HG02970 (cell line): Measurements from ENCODE around the gene LY6G5B.

ENCODE experiments used
- ATAC-seq: cut with Tn5 transposase; IDR thresholded peaks from one replicate; pipeline ENCODE4 v1.9.1; 2021; ENCODE audit warnings: mild to moderate bottlenecking, moderate library complexity, moderate number of reproducible peaks; ENCODE audit not compliant: unreplicated experiment, low FRiP score

Gene LY6G5B

DNA sequence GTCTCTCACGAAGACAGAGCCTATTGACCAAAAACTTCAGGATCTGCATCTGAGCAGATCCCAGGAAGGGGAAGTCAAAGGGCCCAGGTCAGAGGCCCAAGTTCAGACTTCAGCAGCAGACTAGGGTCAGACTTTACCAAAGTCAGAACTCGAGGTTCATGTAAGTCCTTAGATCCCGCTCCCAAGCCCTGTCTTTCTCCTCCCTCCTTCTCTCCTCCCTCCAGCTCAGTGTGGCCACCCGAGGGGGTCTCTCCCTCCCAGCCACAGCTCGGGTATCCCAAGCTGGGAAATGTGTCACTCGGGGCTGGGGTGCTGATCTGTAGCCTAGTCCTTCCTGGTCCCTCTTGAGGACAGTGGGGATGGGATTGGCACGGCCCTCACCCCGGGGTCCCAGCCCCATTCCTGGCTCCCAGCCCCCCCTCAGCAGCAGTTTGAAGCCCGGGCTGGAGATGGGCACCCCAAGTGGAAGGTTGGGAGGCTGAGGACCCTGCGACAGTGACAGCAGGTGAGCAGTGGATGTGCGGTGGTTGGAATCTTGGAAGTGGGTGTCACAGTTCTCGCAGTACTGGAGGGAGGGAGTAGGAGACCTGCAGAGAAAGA is 7.6 kb upstream of the LY6G5B start:
- no peak for ATAC-seq

DNA sequence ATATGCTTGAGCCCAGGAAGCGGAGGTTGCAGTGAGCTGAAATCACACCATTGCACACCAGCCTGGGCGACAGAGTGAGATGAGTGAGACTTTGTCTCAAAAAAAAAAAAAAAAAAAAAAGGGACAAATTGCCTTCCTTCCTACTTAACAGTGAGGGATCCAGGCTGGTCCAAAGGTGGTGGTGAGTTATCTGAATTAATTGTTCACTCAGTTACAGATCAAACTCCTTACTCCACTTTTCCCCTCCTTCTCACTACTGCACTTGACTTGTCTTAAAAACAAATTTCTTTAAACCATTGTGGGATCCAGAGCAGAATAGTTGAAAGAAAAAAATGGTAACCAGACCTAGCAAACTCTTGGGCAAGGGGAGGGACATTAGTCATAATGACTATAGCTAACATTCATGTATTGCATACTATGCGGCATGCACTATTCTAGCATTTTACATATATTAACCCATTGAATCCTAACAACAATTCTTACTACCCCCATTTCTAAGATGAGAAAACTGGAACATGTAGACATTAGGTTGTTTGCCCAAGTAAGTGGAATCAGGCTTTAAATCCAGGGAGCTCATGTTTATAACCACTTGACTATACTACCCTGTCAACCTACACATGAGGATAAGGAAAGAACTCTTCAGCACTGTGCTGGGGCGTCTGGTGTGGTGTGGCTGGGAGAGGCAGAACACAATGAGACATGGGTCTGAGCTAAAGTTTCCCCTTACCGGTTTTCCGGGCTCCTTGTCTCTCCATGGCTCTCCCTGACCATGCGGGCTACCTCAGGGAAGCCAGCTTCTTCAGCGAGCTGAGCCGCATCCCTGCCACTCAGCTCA is 6.4 kb upstream of the LY6G5B start:
- ATAC-seq = no peak

DNA sequence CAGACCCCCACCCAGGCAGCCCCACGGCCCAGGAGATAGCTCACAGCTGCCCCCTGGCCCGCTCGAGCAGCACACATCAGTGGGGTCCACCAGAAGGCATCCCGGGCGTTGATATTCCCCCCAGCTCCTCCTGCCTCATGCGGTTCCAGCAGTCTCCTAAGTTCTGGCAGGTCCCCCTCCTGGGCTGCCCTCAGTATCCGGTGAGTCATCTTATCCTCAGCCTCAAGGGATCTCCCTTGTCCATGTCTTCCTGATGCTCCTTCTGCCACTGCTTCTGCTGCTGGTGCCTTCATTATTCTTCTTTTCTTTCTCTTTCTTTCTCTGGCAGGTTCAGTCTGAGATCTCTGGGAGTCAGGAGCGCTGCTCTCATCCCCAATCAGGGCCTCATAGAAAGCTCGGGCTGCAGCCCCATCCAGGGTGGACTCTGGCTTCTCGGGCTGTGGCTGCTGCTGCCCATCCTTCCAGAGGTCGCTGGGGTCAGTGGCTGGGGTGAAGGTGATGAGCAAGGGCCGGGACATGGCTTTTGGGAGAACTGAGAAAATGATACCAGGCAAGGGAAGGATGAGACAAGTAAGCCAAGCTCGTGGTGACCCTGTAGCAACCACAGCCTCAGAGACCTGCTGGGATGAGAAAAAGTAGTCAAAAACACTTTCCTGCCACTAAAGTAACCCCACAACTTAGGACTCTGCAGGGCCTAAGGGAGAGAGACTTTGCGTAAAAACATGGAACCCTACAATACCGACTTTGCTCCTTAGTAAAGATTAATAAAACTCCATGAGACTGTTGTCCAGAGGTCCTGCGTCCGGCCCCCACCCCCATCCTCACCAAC is 5.6 kb upstream of the LY6G5B start:
- ATAC-seq = no peak

DNA sequence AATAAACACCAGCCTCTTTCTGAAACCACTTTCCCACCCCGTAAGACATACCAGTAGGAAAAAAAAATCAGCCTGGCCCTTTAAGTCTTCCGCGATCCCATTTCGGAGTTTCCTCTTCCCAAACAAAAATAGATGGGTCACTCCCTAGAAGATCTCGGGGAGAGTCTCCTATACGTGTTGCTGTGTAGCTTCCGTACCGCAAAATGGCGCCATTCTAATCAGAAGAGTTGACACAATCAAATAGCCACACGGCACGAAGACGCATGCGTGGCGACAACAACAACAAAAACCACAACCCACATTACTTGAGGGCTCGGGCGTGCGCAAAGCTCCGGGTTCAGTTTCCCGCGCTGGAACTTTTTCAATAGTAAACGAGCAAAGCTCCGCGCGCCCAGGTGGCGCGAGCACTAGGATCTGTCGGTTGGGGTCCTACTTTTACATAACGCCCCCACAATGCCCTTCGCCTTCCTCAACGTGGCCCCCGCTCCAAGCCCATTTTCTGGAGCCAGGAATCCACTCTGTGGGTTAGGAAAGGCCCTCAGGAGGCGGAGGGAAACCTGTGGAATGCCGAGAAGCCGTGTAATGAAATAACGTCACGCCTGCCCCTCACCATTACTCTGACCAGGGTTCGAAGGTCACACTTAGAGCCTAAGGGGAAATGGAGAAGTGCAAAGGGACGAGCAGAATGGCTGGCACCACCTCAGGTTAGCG is 4.8 kb upstream of the LY6G5B start, which contains the start of gene GPANK1:
Gene GPANK1, minus strand, starts transcription at position 208 of the 711 bp plus-strand sequence. CDS start 519 bp downstream, outside the sequence.
- peak; percentile 31 for ATAC-seq

DNA sequence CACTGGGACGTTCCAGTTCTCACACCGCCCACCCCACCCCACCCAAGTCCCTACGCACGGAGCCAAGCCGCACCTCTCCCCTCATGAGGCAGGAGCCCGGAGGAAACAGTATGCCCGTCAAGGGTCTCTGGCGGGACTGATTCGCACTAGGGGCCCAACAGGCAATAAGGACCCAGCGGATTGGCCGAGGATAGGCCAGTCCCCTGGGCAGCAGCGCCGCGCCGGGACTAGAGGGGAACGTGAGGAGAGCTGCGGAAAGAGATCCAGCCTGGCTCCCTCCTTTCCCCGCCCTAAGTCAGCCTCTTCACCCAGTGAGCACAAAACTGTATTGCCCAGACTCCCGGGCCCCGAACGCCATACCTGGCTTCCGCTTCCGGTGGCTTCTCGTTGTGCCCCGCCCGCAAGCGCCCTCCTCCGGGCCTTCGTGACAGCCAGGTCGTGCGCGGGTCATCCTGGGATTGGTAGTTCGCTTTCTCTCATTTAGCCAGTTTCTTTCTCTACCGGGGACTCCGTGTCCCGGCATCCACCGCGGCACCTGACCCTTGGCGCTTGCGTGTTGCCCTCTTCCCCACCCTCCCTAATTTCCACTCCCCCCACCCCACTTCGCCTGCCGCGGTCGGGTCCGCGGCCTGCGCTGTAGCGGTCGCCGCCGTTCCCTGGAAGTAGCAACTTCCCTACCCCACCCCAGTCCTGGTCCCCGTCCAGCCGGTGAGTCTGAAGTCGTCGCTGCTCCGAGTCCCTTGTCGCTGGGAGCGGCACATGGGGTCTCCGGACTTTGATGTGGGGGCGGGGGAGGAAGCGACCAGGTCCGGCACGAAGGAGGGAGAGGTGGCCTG is 4.1 kb upstream of the LY6G5B start, which contains the start of gene CSNK2B:
Gene CSNK2B, plus strand, starts transcription at position 580 of the 836 bp plus-strand sequence. CDS start 752 bp downstream, outside the sequence.
- peak; percentile 77 for ATAC-seq

DNA sequence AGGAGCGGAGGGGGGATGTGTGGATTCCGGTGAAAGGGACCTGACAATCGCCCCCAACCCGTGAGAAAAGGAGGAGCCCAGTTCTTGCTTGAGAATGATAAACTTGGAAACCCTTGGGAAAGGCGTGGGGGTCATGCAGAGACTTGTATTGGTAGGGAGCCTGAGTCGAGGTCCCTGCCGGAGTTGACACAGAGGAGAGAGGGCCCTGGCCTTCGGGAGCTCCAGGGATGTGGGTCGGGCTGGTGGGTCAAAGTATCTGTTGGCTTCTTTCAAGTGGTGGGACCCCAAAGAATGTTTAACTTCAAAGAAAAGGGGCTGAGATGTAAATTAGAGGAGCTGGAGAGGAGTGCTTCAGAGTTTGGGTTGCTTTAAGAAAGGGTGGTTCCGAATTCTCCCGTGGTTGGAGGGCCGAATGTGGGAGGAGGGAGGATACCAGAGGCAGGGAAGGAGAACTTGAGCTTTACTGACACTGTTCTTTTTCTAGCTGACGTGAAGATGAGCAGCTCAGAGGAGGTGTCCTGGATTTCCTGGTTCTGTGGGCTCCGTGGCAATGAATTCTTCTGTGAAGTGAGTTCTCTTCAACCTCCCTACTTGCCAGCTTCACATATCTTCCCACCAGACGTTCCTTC is 3.3 kb upstream of the LY6G5B start:
- ATAC-seq = no peak

DNA sequence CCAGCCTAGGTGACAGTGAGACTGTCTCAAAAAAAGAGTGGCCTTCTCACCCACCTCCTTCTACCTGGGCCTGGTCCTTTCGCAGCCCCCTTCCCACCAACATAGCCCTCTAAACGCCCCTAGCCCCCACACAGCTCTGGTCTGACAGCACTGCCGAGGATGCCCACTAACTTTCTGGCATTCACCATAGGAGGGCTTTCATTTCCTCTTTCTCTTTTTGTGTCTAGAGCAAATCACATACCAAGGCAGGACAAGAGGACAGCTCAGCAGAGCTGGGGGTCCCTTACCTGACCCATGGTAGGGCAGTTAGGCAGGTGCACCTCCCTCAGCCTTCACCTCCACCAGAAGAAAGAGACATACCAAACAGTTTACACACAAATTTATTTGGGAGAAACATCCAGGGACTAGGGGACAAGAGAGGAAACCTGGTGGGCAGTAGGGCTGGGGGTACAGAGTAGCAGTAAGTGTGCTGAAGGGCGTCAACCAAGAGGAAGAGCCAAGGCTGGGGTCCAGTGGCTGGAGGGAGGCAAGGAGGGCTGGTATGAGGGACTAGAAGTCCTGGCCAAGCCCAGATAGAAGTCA is 6.6 kb downstream of the LY6G5B start:
- ATAC-seq = no peak

DNA sequence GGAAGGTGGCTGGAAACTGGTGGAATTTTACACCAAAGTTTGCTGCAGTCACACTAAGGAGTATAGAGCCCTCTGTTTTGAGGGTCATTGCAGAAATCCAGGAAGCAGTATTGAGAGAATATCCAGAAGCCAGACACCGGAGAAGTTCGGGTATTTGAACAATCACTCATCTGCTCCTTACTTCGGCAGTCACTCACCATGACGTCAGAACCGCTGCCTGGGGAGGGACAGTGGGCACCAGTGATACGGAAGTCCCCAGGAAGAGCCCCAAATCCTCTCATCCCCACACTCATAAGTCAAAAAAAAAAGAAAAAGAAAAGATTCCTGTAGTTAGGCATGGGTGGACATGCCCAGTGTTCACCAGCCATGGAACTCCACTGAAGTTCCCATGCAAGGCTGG is 7.1 kb downstream of the LY6G5B start:
- no peak for ATAC-seq

DNA sequence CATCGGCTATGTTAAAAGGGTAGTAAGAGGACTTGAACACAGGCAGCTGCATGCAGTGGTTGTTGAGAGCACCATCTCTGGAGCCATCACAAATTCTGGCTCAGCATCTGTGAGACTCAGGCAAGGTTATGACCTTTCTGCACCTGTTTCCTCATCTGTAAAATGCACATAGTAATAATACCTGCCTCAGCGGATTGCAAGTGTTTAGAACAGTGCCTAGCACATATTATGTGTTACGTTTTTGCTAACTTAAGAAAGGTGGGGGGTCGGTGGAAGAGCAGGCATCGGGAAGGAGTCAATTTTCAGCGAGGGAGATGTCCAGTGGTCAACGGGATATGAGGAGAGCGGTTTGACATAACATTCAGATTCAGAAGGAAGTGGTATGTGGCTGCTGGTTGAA is 8.2 kb downstream of the LY6G5B start:
- no peak for ATAC-seq

DNA sequence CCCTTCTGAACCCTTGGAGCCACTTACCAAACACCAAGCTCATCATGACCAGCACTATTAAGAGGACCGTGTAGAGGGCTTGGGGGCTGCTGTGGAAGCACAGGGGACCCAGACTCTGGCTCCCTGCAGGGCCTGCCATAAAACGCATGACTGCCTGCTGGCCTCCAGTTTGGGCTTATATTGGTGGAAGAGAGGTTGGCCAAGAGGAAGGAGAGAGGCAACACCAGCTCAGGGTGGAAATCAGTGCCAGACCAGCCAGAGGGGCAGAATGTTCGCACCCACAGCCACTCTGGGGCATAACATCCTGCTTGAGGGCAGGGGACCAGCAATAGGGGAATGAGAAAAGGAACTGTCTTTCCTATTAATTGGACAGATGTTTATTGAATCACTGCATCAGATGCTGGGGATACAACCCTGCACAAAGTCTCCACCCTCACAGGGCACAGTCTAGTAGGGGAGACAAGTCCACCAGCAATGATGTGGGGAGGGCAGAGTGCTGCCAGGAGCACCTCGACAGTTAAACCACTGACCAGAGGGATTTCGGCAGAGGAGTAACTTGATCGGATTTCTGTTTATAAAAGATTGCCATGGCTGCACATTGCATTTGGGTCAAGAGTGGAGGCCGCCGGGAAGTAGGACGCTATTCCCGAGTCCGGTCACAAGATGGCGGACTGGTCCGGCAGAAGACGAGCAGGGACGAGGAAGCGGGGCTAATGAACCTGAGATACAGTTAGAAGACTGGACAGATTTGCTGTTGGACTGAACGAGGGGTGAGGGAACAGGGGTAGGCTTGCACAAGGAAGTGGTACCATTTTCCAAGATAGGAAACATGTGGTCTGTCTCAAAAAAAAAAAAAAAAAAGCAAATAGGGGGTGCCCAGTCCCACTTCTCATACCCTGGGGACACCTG is 10.7 kb downstream of the LY6G5B start, which contains the start of gene LY6G5C:
Gene LY6G5C, minus strand, starts transcription at position 842 of the 909 bp plus-strand sequence. Its CDS starts 694 bp downstream, at position 148.
- ATAC-seq = no peak

DNA sequence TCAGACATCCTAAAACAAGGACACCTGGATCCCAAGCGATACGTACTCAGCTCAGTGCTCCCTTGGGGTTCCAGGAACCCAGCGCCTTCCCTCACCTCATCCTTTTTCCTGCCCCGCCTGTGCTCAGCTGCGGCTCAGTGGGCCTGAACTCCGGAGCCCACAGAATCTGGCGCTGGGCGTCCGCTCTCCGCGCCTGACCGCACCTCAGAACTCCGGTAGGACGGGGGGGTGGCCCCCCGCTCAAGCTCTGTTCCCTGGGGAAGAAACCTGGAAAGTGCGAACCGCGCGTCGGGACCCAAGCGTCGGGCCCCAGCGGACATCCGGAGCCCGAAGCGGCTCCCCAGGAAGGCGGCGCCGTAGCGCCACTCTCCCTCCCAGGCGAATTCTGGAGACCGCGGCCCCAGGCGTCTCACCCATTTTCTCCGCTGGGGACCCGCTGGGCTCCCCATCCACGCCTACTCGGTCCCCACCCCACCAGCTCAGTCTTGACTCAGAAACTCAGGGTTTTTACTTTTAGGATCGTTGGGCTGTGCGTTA is 11.4 kb downstream of the LY6G5B start:
- no peak for ATAC-seq

DNA sequence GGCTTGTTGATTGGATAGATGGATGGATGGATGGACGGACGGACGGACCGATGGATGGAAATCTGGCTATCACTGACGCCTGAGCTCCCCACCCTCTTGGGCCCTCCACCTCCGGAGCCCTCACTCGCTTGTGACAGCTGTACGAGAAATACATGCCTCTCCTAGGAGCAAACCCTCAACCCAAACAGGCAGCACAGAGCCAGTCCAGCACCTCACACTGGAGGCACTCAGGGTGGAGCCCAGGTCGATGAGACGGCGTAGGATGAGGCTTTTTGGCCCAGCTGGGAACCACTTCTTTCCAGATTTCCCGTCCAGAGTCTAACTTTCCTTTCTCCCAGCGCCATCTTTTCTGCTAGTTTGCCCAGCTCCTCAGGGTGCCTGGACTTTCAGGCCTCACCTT is 13.8 kb downstream of the LY6G5B start:
- ATAC-seq = no peak

DNA sequence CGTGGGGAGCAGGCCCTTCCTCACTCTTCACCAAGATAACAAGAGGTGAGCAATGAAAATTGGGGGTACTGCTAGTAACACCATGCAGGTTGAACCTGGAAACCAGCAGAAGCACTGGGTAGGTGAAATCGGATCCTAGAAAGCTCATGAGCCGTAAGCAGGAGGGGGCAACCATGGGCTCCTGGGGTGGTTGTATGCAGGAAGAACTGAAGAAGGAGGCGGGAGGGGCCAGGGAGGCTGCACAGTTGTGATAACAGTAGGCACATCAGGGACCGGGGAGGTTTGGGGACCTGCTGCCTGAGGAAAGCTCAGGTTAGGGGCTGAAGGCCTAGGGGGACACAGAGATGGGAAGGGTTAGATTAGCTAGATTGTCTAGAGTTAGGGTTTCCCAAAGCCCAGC is 16.7 kb downstream of the LY6G5B start:
- no peak for ATAC-seq

DNA sequence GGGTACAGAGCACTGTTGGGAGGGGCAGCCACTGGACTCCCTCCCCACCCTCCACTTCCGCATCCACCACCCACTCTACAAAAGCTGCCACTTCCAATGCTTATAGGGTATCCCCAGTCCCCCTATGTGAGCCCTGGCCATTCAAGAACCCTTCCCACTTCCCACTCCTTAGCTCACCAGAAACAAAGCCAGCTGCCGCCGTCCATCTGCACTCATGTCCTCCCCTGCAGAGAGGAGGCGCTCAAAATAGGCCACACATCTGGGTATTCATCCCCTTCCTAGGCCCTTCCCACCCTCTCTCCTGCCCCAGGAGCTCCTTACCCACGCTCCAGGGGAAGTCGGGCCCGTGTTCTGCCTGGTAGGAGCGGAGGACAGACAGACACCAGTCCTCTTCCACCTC is 17.5 kb downstream of the LY6G5B start:
- ATAC-seq = no peak

DNA sequence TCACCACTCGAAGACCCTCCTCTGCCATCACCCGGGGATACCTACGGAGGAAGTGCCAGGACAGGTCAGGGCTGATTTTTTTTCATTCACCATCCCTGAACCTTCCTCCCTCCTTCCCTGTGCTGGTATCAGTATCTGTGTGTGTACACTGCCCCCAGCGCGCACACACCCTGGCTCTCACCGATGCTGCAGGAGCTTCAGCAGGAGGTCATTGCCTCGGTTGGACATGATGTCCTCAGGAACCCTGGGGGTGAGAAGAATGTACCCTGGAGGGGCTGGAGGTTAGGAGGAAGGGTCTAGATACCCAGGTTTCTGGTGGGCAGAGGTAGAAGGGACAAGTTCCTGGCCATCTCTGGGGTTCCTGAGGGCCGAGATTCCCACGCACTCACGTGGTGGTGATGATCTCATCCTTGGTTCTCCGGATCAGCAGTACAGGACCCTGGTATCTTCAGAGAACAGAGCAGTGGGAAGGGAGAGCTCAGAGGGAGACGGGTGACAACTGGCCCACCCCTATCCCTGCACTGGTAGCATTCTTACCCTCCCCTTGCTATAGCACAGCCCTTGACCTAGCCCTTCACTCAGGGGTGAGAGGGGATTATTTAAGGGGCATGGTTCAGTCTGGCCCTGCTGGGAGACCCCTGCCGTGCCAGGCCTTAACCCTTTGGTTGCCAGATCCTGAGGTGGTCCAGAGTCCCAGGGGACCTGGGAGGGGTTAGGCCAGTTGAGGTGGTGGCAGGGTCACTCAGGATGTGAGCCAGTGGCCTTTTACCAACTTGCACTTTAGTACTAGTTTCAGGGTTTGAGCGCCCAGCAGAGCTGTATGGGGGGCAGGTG is 18.3 kb downstream of the LY6G5B start:
- no peak for ATAC-seq
